ENCODE measurements around the gene INPP5K. TPM values are rescaled to one million over a fixed set of nuclear protein-coding genes. Genes with fewer than 3 reads are reported as not detected.

INPP5K gene
- total RNA-seq, 1 experiment from 2014 or later, result 29.4 TPM

- no peak for DNase-seq
- no CpG with 5 or more reads among the region's 21 CpGs for WGBS (ENCODE audit: extremely low coverage, insufficient read length, low lambda C conversion rate)
- peak overlapping the region in 1 of 3 experiments; percentile 36; a peak in 1 of 7 replicates for H3K27ac Mint-ChIP-seq
These were observed 48.4 kb downstream of the INPP5K start for GRCh38 chr17:1467898-1468492.

More at GRCh38 chr17:1467898-1468492, 48.4 kb downstream of the INPP5K start:
- TF ChIP-seq CTCF (conservative IDR thresholded peaks at IDR 0.05), result no peak
- Histone ChIP-seq H3K4me2 (ENCODE audit: insufficient read depth, insufficient read length, low read length) (no peak overlapping the region), H3K4me1 (ENCODE audit: insufficient read depth, low read length) (no peaks in the 10 kb centered on the region; the same call in 1 of the 2 replicates), H4K8ac (replicated peaks; ENCODE audit: insufficient read length, low read depth, low read length) (no peak overlapping the region), H2BK120ac (ENCODE audit: low read depth, low read length, poor library complexity, severe bottlenecking) (no peak overlapping the region), H2AK5ac (ENCODE audit: insufficient read length, low read length) (no peak overlapping the region), H4K5ac (ENCODE audit: insufficient read length, low read depth, low read length) (no peak overlapping the region), H2BK5ac (ENCODE audit: insufficient read length, low read length) (no peak overlapping the region), H4K91ac (ENCODE audit: insufficient read length, low read depth, low read length) (no peak overlapping the region), H2BK20ac (ENCODE audit: low read depth, low read length, poor library complexity, severe bottlenecking) (no peak overlapping the region), H3K9ac (ENCODE audit: extremely low read depth, insufficient read length, low read length) (no peak overlapping the region), H3K79me1 (ENCODE audit: insufficient read depth, low read depth, low read length, poor library complexity, severe bottlenecking) (no peaks in the 10 kb centered on the region), H2AFZ (ENCODE audit: low read length) (no peak overlapping the region), H3K4ac (ENCODE audit: low read depth, low read length) (no peak overlapping the region), H3K79me2 (ENCODE audit: insufficient read depth, low read length) (no peaks in the 10 kb centered on the region), H3K18ac (ENCODE audit: insufficient read length, low read depth, low read length) (no peak overlapping the region), H2BK15ac (ENCODE audit: low read depth, low read length) (no peak overlapping the region), H3K27me3 (ENCODE audit: insufficient read depth, low read length) (no peaks in the 10 kb centered on the region), H4K20me1 (ENCODE audit: control insufficient read depth, insufficient read depth, insufficient read length) (no peaks in the 10 kb centered on the region), H3T11ph (ENCODE audit: low read length) (no peak overlapping the region), H2BK12ac (ENCODE audit: insufficient read length, low read depth, low read length) (no peak overlapping the region), H3K23ac (ENCODE audit: insufficient read length, low read depth, low read length) (no peak overlapping the region), H3K9me3 (ENCODE audit: control insufficient read depth, low read depth, low read length) (no peaks in the 10 kb centered on the region), H3K23me2 (ENCODE audit: insufficient read length, low read depth, low read length, poor library complexity, severe bottlenecking) (no peaks in the 10 kb centered on the region), H3K14ac (ENCODE audit: insufficient read depth, low read length) (no peak overlapping the region), H3K56ac (ENCODE audit: insufficient read length, low read depth, low read length) (no peak overlapping the region), H3K27ac (ENCODE audit: insufficient read length, low read depth, low read length) (no peak overlapping the region)
- Mint-ChIP-seq H3K9me3 (no peaks in the 10 kb centered on the region), H3K4me3 (no peak overlapping the region), H3K27me3 (ENCODE audit: low read depth) (no peaks in the 10 kb centered on the region), H3K36me3 (ENCODE audit: insufficient read depth in 1 of 3, low read depth in 3 of 3) (peaks cover 11 to 70% (median 26%) of the 10 kb centered on the region in 3 experiments; a peak in 6 of 7 replicates), H3K4me1 (peaks cover 0 to 28% of the 10 kb centered on the region in 2 experiments; a peak in 2 of 4 replicates)

Measured in H9 (cell line).